Measurements from ENCODE around the gene RALGPS1. TPM values are rescaled to one million over a fixed set of nuclear protein-coding genes. Genes with fewer than 3 reads are reported as not detected.

RALGPS1 gene
- total and polyA plus RNA-seq, 10 donors: 2.5 to 27.3 (median 14.1) TPM

GRCh38 chr9:126989847-126990842 is 75.6 kb downstream of the RALGPS1 start:
- WGBS, 5 donors: 75 to 88% (median 79%) methylated on average over 19 of the region's 19 CpGs
- H3K4me3 ChIP-seq: no peak overlapping the region
- intact Hi-C loops (cut with DNase I; ENCODE audit: low total_unique reads): no loop called here

GRCh38 chr9:126991183-126991582 is 76.6 kb downstream of the RALGPS1 start:
- 76 to 89% (median 84%) methylated on average over 2 of the region's 2 CpGs for WGBS, 5 donors
- Histone ChIP-seq H3K27ac (no peak overlapping the region), H3K4me1 (peaks cover 5 to 24% (median 14%) of the 10 kb centered on the region in 6 donors), H3K9me3 (peaks cover 0 to 13% (median 9%) of the 10 kb centered on the region in 8 donors), H3K4me3 (no peak overlapping the region), H3K36me3 (peaks cover 0 to 10% (median 0%) of the 10 kb centered on the region in 6 donors), H3K27me3 (replicated peaks in 1 of 7) (peaks cover 0 to 38% (median 0%) of the 10 kb centered on the region in 7 donors)
- TF ChIP-seq, protein P1, sequence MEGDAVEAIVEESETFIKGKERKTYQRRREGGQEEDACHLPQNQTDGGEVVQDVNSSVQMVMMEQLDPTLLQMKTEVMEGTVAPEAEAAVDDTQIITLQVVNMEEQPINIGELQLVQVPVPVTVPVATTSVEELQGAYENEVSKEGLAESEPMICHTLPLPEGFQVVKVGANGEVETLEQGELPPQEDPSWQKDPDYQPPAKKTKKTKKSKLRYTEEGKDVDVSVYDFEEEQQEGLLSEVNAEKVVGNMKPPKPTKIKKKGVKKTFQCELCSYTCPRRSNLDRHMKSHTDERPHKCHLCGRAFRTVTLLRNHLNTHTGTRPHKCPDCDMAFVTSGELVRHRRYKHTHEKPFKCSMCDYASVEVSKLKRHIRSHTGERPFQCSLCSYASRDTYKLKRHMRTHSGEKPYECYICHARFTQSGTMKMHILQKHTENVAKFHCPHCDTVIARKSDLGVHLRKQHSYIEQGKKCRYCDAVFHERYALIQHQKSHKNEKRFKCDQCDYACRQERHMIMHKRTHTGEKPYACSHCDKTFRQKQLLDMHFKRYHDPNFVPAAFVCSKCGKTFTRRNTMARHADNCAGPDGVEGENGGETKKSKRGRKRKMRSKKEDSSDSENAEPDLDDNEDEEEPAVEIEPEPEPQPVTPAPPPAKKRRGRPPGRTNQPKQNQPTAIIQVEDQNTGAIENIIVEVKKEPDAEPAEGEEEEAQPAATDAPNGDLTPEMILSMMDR (IDR thresholded peaks at IDR 0.05 in 8 of 11, conservative IDR thresholded peaks at IDR 0.05 in 3 of 11): no peak
- TF ChIP-seq POLR2AphosphoS5 (IDR thresholded peaks at IDR 0.05): no peak
- no peak for TF ChIP-seq POLR2A (IDR thresholded peaks at IDR 0.05)
- intact Hi-C loops (cut with DNase I; ENCODE audit: low total_unique reads): no loop called here
- no peak for DNase-seq

More at GRCh38 chr9:126989847-126990842, 75.6 kb downstream of the RALGPS1 start:
- TF ChIP-seq, protein P1 (IDR thresholded peaks at IDR 0.05 in 8 of 11, conservative IDR thresholded peaks at IDR 0.05 in 3 of 11): no peak
- peak in 2 of 3 donors; percentile 15 to 38 for TF ChIP-seq POLR2AphosphoS5 (IDR thresholded peaks at IDR 0.05)
- DNase-seq: no peak
- Histone ChIP-seq H3K36me3 (peaks cover 0 to 10% (median 0%) of the 10 kb centered on the region in 6 donors), H3K4me1 (peaks cover 7 to 34% (median 24%) of the 10 kb centered on the region in 6 donors), H3K9me3 (peaks cover 0 to 13% (median 9%) of the 10 kb centered on the region in 8 donors), H3K27ac (peak overlapping the region in 1 of 8 donors; percentile 10), H3K27me3 (replicated peaks in 1 of 7) (peaks cover 0 to 38% (median 0%) of the 10 kb centered on the region in 7 donors)

- Histone ChIP-seq H3K4me3 (no peak overlapping the region), H3K27ac (no peak overlapping the region), H3K4me1 (peaks cover 0 to 11% (median 1%) of the 10 kb centered on the region in 6 donors), H3K27me3 (replicated peaks in 1 of 7) (peaks cover 0 to 35% (median 0%) of the 10 kb centered on the region in 7 donors), H3K36me3 (peaks cover 0 to 10% (median 0%) of the 10 kb centered on the region in 6 donors), H3K9me3 (peaks cover 0 to 13% (median 9%) of the 10 kb centered on the region in 8 donors)
- TF ChIP-seq, protein P1 (IDR thresholded peaks at IDR 0.05 in 8 of 11, conservative IDR thresholded peaks at IDR 0.05 in 3 of 11): no peak
- TF ChIP-seq POLR2AphosphoS5 (IDR thresholded peaks at IDR 0.05) (no peak), POLR2A (IDR thresholded peaks at IDR 0.05) (no peak)
- no peak for DNase-seq
- intact Hi-C loops (cut with DNase I; ENCODE audit: low total_unique reads): no loop called here
Observed at GRCh38 chr9:126992427-126992826, 77.8 kb downstream of the RALGPS1 start.
